Measurements from ENCODE around the gene ZNF101. TPM values are rescaled to one million over a fixed set of nuclear protein-coding genes. Genes with fewer than 3 reads are reported as not detected.
"Not testable (repeated sequence)": the region's sequence is repeated elsewhere in the genome, so short reads cannot be mapped to it uniquely, and the experiment has no call there.

ZNF101 gene
- total RNA-seq, 1 donor from 2014 or later = 8.3 TPM

DNA sequence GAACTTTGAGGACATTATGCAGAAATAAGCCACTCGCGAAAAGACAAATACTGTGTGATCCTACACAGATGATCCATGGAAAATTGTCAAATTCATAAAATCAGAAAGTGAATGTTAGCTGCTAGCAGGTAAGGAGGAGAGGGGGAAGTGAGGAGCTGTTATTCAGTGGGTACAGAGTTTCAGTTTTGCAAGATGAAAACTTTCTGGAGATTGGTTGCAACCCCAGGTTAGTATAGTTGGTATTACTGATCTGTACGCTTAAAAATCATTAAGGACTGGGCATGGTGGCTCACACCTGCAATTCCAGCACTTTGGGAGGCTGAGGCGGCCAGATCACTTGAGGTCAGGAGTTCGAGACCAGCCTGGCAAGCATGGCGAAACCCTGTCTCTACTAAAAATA, 17.9 kb downstream of the ZNF101 start:
- H3K4me1 Mint-ChIP-seq = no peaks in the 10 kb centered on the region
- H3K9me3 Mint-ChIP-seq = peaks cover 28% of the 10 kb centered on the region
- DNase-seq (ENCODE audit: low spot score in 2 of 2, unreplicated experiment in 2 of 2) = no peak
- H3K36me3 Mint-ChIP-seq = peaks cover 33% of the 10 kb centered on the region
- H3K27ac Mint-ChIP-seq = no peak overlapping the region
- no peaks in the 10 kb centered on the region for H3K27me3 Mint-ChIP-seq (ENCODE audit: low read depth)
- H3K4me3 Mint-ChIP-seq = no peak overlapping the region
- TF ChIP-seq, protein P1, sequence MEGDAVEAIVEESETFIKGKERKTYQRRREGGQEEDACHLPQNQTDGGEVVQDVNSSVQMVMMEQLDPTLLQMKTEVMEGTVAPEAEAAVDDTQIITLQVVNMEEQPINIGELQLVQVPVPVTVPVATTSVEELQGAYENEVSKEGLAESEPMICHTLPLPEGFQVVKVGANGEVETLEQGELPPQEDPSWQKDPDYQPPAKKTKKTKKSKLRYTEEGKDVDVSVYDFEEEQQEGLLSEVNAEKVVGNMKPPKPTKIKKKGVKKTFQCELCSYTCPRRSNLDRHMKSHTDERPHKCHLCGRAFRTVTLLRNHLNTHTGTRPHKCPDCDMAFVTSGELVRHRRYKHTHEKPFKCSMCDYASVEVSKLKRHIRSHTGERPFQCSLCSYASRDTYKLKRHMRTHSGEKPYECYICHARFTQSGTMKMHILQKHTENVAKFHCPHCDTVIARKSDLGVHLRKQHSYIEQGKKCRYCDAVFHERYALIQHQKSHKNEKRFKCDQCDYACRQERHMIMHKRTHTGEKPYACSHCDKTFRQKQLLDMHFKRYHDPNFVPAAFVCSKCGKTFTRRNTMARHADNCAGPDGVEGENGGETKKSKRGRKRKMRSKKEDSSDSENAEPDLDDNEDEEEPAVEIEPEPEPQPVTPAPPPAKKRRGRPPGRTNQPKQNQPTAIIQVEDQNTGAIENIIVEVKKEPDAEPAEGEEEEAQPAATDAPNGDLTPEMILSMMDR (IDR thresholded peaks at IDR 0.05; ENCODE audit: unreplicated experiment) = no peak

DNA sequence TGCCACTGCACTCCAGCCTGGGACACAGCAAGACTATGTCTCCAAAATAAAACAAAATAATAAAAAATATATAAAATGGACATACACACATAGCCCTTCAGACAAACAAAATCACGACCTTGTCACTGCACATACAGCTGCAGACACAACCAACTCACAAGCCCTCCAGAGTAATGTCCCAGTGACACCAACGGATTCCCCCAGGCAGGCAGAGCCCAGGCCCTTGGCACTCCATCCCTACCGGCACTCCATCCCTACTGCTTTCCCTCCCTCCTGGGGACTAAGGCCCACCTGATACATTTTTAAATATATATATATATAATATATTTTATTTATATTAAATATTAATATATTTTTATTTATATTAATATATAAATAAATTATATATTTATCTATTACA, 18.5 kb downstream of the ZNF101 start:
- no peak for DNase-seq (ENCODE audit: low spot score in 2 of 2, unreplicated experiment in 2 of 2)
- Mint-ChIP-seq H3K9me3 (peaks cover 28% of the 10 kb centered on the region), H3K27ac (no peak overlapping the region), H3K27me3 (ENCODE audit: low read depth) (no peaks in the 10 kb centered on the region), H3K36me3 (peaks cover 33% of the 10 kb centered on the region), H3K4me1 (no peaks in the 10 kb centered on the region), H3K4me3 (no peak overlapping the region)
- TF ChIP-seq, protein P1 (IDR thresholded peaks at IDR 0.05; ENCODE audit: unreplicated experiment) = no peak

GRCh38 chr19:19689023-19689422, 20.4 kb downstream of the ZNF101 start:
- H3K4me3 Mint-ChIP-seq; H3K27ac Mint-ChIP-seq; H3K4me1 Mint-ChIP-seq; DNase-seq (ENCODE audit: low spot score in 2 of 2, unreplicated experiment in 2 of 2); H3K27me3 Mint-ChIP-seq (ENCODE audit: low read depth): not testable (repeated sequence)
- H3K9me3 Mint-ChIP-seq = peaks cover 18% of the 10 kb centered on the region
- peaks cover 19% of the 10 kb centered on the region for H3K36me3 Mint-ChIP-seq

DNA sequence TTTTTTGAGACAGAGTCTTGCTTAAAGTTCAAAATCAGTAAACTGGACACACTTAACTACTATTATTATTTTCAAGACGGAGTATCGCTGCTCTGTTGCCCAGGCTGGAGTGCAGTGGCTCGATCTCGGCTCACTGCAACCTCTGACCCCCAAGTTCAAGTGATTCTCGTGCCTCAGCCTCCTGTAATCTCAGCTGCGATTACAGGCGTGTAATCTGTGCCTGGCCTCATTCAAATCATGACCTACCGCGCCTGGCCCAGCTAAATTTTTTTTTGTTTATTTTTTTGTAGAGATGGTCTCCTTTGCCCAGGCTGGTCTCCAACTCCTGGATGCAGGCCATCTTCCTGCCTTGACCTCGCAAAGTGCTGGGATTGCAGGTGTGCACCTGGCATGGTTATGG, 23.0 kb downstream of the ZNF101 start:
- DNase-seq (ENCODE audit: low spot score in 2 of 2, unreplicated experiment in 2 of 2) = no peak
- H3K27ac Mint-ChIP-seq = no peak overlapping the region
- TF ChIP-seq, protein P1 (IDR thresholded peaks at IDR 0.05; ENCODE audit: unreplicated experiment) = no peak
- no peaks in the 10 kb centered on the region for H3K4me1 Mint-ChIP-seq
- H3K9me3 Mint-ChIP-seq = peaks cover 11% of the 10 kb centered on the region
- peaks cover 10% of the 10 kb centered on the region for H3K36me3 Mint-ChIP-seq
- no peaks in the 10 kb centered on the region for H3K27me3 Mint-ChIP-seq (ENCODE audit: low read depth)
- H3K4me3 Mint-ChIP-seq = no peak overlapping the region

DNA sequence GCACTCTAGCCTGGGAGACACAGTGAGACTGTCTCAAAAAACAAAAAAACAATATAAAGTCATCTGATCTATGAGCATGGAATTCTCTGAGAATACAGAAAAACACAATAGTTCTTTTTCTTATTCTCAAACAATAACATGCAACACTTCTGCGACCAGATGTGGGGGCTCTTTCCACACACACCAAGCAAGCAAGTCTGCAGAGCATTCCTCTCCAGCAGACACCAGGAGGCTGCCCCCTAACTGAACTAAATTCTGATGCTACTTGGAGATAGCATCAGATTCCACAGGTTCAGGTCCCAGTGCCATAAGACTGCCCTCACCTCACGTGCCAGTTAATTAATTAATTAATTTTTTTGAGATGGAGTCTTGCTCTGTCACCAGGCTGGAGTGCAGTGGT, 27.7 kb downstream of the ZNF101 start:
- no peak overlapping the region for H3K4me3 Mint-ChIP-seq
- H3K27ac Mint-ChIP-seq = no peak overlapping the region

DNA sequence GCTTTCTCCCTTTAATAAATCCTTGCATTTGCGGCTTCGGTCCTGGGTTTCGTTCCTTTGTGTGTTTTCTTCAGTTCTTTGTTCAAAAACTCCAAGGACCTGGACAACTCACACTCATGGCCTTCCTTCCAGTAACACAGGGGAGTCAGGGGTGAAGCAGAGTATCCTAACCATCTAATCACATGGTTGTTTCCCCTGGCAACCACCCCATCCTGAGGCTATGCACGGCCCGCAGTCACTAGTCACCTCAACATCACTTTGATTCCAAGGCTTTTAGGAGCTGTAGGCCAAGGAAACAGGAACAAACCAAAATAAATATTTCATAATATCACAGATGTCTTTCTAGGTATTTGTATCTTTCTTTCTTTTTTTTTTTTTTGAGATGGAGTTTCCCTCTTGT, 28.9 kb downstream of the ZNF101 start:
- no peaks in the 10 kb centered on the region for H3K27me3 Mint-ChIP-seq (ENCODE audit: low read depth)
- peaks cover 39% of the 10 kb centered on the region for H3K36me3 Mint-ChIP-seq
- no peaks in the 10 kb centered on the region for H3K4me1 Mint-ChIP-seq
- TF ChIP-seq, protein P1 (IDR thresholded peaks at IDR 0.05; ENCODE audit: unreplicated experiment) = no peak
- no peak overlapping the region for H3K27ac Mint-ChIP-seq
- no peak overlapping the region for H3K4me3 Mint-ChIP-seq
- peaks cover 31% of the 10 kb centered on the region for H3K9me3 Mint-ChIP-seq
- no peak for DNase-seq (ENCODE audit: low spot score in 2 of 2, unreplicated experiment in 2 of 2)

More for the DNA sequence above, 27.7 kb downstream of the ZNF101 start:
- Mint-ChIP-seq H3K9me3 (peaks cover 28% of the 10 kb centered on the region), H3K4me1 (no peaks in the 10 kb centered on the region), H3K27me3 (ENCODE audit: low read depth) (no peaks in the 10 kb centered on the region), H3K36me3 (peaks cover 30% of the 10 kb centered on the region)
- TF ChIP-seq, protein P1 (IDR thresholded peaks at IDR 0.05; ENCODE audit: unreplicated experiment) = no peak
- no peak for DNase-seq (ENCODE audit: low spot score in 2 of 2, unreplicated experiment in 2 of 2)

GRCh38 chr19:19700493-19700892, 31.9 kb downstream of the ZNF101 start:
- H3K4me1 Mint-ChIP-seq; DNase-seq (ENCODE audit: low spot score in 2 of 2, unreplicated experiment in 2 of 2); H3K27me3 Mint-ChIP-seq (ENCODE audit: low read depth); H3K27ac Mint-ChIP-seq; H3K4me3 Mint-ChIP-seq: not testable (repeated sequence)
- H3K9me3 Mint-ChIP-seq = peaks cover 42% of the 10 kb centered on the region
- H3K36me3 Mint-ChIP-seq = peaks cover 59% of the 10 kb centered on the region

Data from mesothelial cell of epicardium (in vitro differentiated cells).